ENCODE data around the gene FXYD1. TPM values are rescaled to one million over a fixed set of nuclear protein-coding genes. Genes with fewer than 3 reads are reported as not detected.
"Not testable (repeated sequence)": the region's sequence is repeated elsewhere in the genome, so short reads cannot be mapped to it uniquely, and the experiment has no call there.

FXYD1 gene
- total and polyA plus RNA-seq, 4 donors, result 5.7 to 37.6 (median 22.7) TPM

- no peak overlapping the region for H3K9ac ChIP-seq (ENCODE audit: insufficient read depth in 1 of 2, low read length in 2 of 2)
- H3K4me3 ChIP-seq, result no peak overlapping the region
- no peaks in the 10 kb centered on the region for H3K9me3 ChIP-seq (ENCODE audit: control insufficient read depth in 4 of 4, insufficient read depth in 3 of 4, low read length in 3 of 4)
- DNase-seq (no peak), ATAC-seq (ENCODE audit: insufficient read depth, low FRiP score) (no peak)
- H3K36me3 ChIP-seq (ENCODE audit: control insufficient read depth in 4 of 4, insufficient read depth in 4 of 4, low read length in 4 of 4), result no peaks in the 10 kb centered on the region
- no peak overlapping the region for H3K27ac ChIP-seq (ENCODE audit: low read depth in 1 of 2, low read length in 1 of 2)
- peaks cover 5 to 26% (median 9%) of the 10 kb centered on the region in 5 donors for H3K4me1 ChIP-seq (ENCODE audit: control insufficient read depth in 5 of 5, insufficient read depth in 5 of 5, low read length in 5 of 5)
- 87 to 92% methylated on average over 7 of the region's 7 CpGs for WGBS, 2 donors
- TF ChIP-seq CTCF (IDR thresholded peaks at IDR 0.05; ENCODE audit: control extremely low read depth, extremely low read depth), result no peak
- no peaks in the 10 kb centered on the region for H3K27me3 ChIP-seq (ENCODE audit: control insufficient read depth in 3 of 3, insufficient read depth in 3 of 3, low read length in 2 of 3)
Measured at GRCh38 chr19:35127871-35128270, 10.8 kb upstream of the FXYD1 start.

- TF ChIP-seq CTCF (IDR thresholded peaks at IDR 0.05; ENCODE audit: control extremely low read depth, extremely low read depth), result no peak
- H3K27ac ChIP-seq (ENCODE audit: low read depth in 1 of 2, low read length in 1 of 2), result no peak overlapping the region
- H3K9me3 ChIP-seq (ENCODE audit: control insufficient read depth in 4 of 4, insufficient read depth in 3 of 4, low read length in 3 of 4), result no peaks in the 10 kb centered on the region
- H3K4me3 ChIP-seq, result no peak overlapping the region
- peaks cover 5 to 20% (median 8%) of the 10 kb centered on the region in 5 donors for H3K4me1 ChIP-seq (ENCODE audit: control insufficient read depth in 5 of 5, insufficient read depth in 5 of 5, low read length in 5 of 5)
- H3K36me3 ChIP-seq (ENCODE audit: control insufficient read depth in 4 of 4, insufficient read depth in 4 of 4, low read length in 4 of 4), result no peaks in the 10 kb centered on the region
- WGBS, 2 donors, result 91 to 97% methylated on average over 9 of the region's 9 CpGs
- no peak for ATAC-seq (ENCODE audit: insufficient read depth, low FRiP score)
- no peak for DNase-seq
- no peak overlapping the region for H3K9ac ChIP-seq (ENCODE audit: insufficient read depth in 1 of 2, low read length in 2 of 2)
- no peaks in the 10 kb centered on the region for H3K27me3 ChIP-seq (ENCODE audit: control insufficient read depth in 3 of 3, insufficient read depth in 3 of 3, low read length in 2 of 3)
Measured at GRCh38 chr19:35128398-35129057, 10.1 kb upstream of the FXYD1 start.

GRCh38 chr19:35129724-35130274, 8.8 kb upstream of the FXYD1 start:
- ATAC-seq (ENCODE audit: insufficient read depth, low FRiP score); H3K9ac ChIP-seq (ENCODE audit: insufficient read depth in 1 of 2, low read length in 2 of 2); H3K27ac ChIP-seq (ENCODE audit: low read depth in 1 of 2, low read length in 1 of 2); H3K27me3 ChIP-seq (ENCODE audit: control insufficient read depth in 3 of 3, insufficient read depth in 3 of 3, low read length in 2 of 3); H3K4me3 ChIP-seq; DNase-seq; H3K9me3 ChIP-seq (ENCODE audit: control insufficient read depth in 4 of 4, insufficient read depth in 3 of 4, low read length in 3 of 4); H3K36me3 ChIP-seq (ENCODE audit: control insufficient read depth in 4 of 4, insufficient read depth in 4 of 4, low read length in 4 of 4): not testable (repeated sequence)
- H3K4me1 ChIP-seq (ENCODE audit: control insufficient read depth in 5 of 5, insufficient read depth in 5 of 5, low read length in 5 of 5), result peaks cover 0 to 10% (median 0%) of the 10 kb centered on the region in 5 donors
- 66 to 67% methylated on average over 14 of the region's 14 CpGs for WGBS, 2 donors

- ATAC-seq (ENCODE audit: insufficient read depth, low FRiP score) (no peak), DNase-seq (no peak)
- Histone ChIP-seq H3K9me3 (ENCODE audit: control insufficient read depth in 4 of 4, insufficient read depth in 3 of 4, low read length in 3 of 4) (no peaks in the 10 kb centered on the region), H3K36me3 (ENCODE audit: control insufficient read depth in 4 of 4, insufficient read depth in 4 of 4, low read length in 4 of 4) (no peaks in the 10 kb centered on the region), H3K4me3 (no peak overlapping the region), H3K27me3 (ENCODE audit: control insufficient read depth in 3 of 3, insufficient read depth in 3 of 3, low read length in 2 of 3) (no peaks in the 10 kb centered on the region), H3K9ac (ENCODE audit: insufficient read depth in 1 of 2, low read length in 2 of 2) (no peak overlapping the region), H3K4me1 (ENCODE audit: control insufficient read depth in 5 of 5, insufficient read depth in 5 of 5, low read length in 5 of 5) (peaks cover 0 to 14% (median 3%) of the 10 kb centered on the region in 5 donors), H3K27ac (ENCODE audit: low read depth in 1 of 2, low read length in 1 of 2) (no peak overlapping the region)
- 78 to 87% methylated on average over 31 of the region's 31 CpGs for WGBS, 2 donors
- TF ChIP-seq CTCF (IDR thresholded peaks at IDR 0.05; ENCODE audit: control extremely low read depth, extremely low read depth), result no peak
Measured at GRCh38 chr19:35130761-35131720, 7.6 kb upstream of the FXYD1 start.

All from lung (tissue), 12 donors.